GM12878 (cell line): ENCODE data around the gene DCDC1. TPM values are rescaled to one million over a fixed set of nuclear protein-coding genes. Genes with fewer than 3 reads are reported as not detected.

Source experiments
- ATAC-seq: fragments of 200-7000 bp; cut with Tn5 transposase; 3 replicates; pipeline ENCODE4 v1.9.1; 2020; ENCODE audit warnings: mild to moderate bottlenecking, moderate library complexity
- BruUV-seq: library from RNA; stranded (reverse); fragments of 400-500 nt; replicated peaks from 2 replicates; lab custom pipeline; 2021; lab: Mats Ljungman, UMichigan
- CTCF ChIA-PET: fragments of 300-600 bp; sonication (Branson Sonifier 250); formaldehyde crosslinking; extraction: SDS; loops from one replicate; lab custom pipeline; 2021; ENCODE audit warnings: inconsistent platforms; lab: Yijun Ruan, JAX
- POLR2A ChIA-PET: fragments of 350-600 bp; formaldehyde crosslinking; extraction: SDS; loops from one replicate; lab custom pipeline; 2021; ENCODE audit warnings: inconsistent platforms; lab: Charles Lee
- RAD21 ChIA-PET: fragments of 300-600 bp; sonication (Branson Sonifier 250); formaldehyde crosslinking; loops from one replicate; lab custom pipeline; 2023; ENCODE audit warnings: antibody characterized with exemption; ENCODE audit not compliant: unreplicated experiment; lab: Charles Lee
- SMC1A ChIA-PET: fragments of 300-600 bp; sonication (Branson Sonifier 250); formaldehyde crosslinking; loops from one replicate; lab custom pipeline; 2023; ENCODE audit not compliant: unreplicated experiment, uncharacterized antibody; lab: Charles Lee
- DNase-seq: peaks from one replicate; pipeline ENCODE4 v3.0.0-alpha.2; 2011; ENCODE audit warnings: low read depth, low spot score
- FAIRE-seq: peaks from 3 replicates; lab custom pipeline; 2011; peaks lifted over from hg19 to GRCh38; lab: Jason Lieb, UNC
- H2AFZ ChIP-seq: 2 replicates; pipeline ENCODE4 v1.6.0; 2011; ENCODE audit warnings: low read depth, low read length, control low read depth; ENCODE audit not compliant: control insufficient read depth
- H3K27ac ChIP-seq: 2 replicates; pipeline ENCODE4 v1.5.1; 2011; ENCODE audit warnings: control low read depth; ENCODE audit not compliant: control insufficient read depth, insufficient read depth
- H3K27me3 ChIP-seq, 2 experiments: replicated peaks in 1 of 2; 2 replicates each; pipeline versions ENCODE4 v1.6.0 to v1.6.1; 2011; ENCODE audit warnings: low read length in 1 of 2; ENCODE audit not compliant: control insufficient read depth in 2 of 2, insufficient read depth in 2 of 2
- H3K36me3 ChIP-seq, 2 experiments: 2 replicates each; pipeline ENCODE4 v1.5.1; 2011; ENCODE audit warnings: low read length in 1 of 2; ENCODE audit not compliant: control insufficient read depth in 2 of 2, insufficient read depth in 2 of 2
- H3K4me1 ChIP-seq: 2 replicates; pipeline ENCODE4 v1.6.1; 2011; ENCODE audit warnings: mild to moderate bottlenecking, low read length, moderate library complexity, mixed read lengths; ENCODE audit not compliant: control insufficient read depth, insufficient read depth
- H3K4me2 ChIP-seq: 2 replicates; pipeline ENCODE4 v1.6.0; 2011; ENCODE audit warnings: control low read depth; ENCODE audit not compliant: control insufficient read depth, insufficient read depth
- H3K4me3 ChIP-seq: fragments of 200-600 bp; sonication (generic); 2 replicates; pipeline ENCODE4 v1.5.1; 2016
- H3K79me2 ChIP-seq: 2 replicates; pipeline ENCODE4 v1.6.0; 2011; ENCODE audit warnings: low read length; ENCODE audit not compliant: control insufficient read depth, insufficient read depth
- H3K9ac ChIP-seq: 2 replicates; pipeline ENCODE4 v1.8.0; 2011; ENCODE audit warnings: low read length, control low read depth, mixed read lengths; ENCODE audit not compliant: control insufficient read depth, insufficient read depth
- H3K9me3 ChIP-seq: replicated peaks from 3 replicates; pipeline ENCODE4 v1.5.1; 2011; ENCODE audit warnings: mild to moderate bottlenecking, low read length; ENCODE audit not compliant: control insufficient read depth, insufficient read depth
- H4K20me1 ChIP-seq: 2 replicates; pipeline ENCODE4 v1.6.0; 2011; ENCODE audit not compliant: control insufficient read depth, insufficient read depth
- ASH2L ChIP-seq: fragments of 300-600, 200-600 bp; sonication (generic); IDR thresholded peaks from 2 replicates; pipeline ENCODE4 v1.6.1; 2017; ENCODE audit warnings: low read depth, mild to moderate bottlenecking, borderline replicate concordance
- BCL11A ChIP-seq: IDR thresholded peaks from 2 replicates; pipeline ENCODE4 v1.6.1; 2011; ENCODE audit warnings: low read depth, low read length
- BHLHE40 ChIP-seq, 2 experiments: fragments of 450-650 bp in 1 of 2; IDR thresholded peaks; 2 replicates each; pipeline ENCODE4 v1.6.1; 2011 to 2017; ENCODE audit warnings: low read depth in 2 of 2, borderline replicate concordance in 1 of 2, improper control_type of control experiment in 1 of 2, low read length in 1 of 2, mild to moderate bottlenecking in 1 of 2
- CREM ChIP-seq: IDR thresholded peaks from 2 replicates; pipeline ENCODE4 v1.6.1; 2014; ENCODE audit warnings: antibody characterized with exemption, low read depth
- HSF1 ChIP-seq: fragments of 150-350 bp; IDR thresholded peaks from 2 replicates; pipeline ENCODE4 v1.6.1; 2014; ENCODE audit warnings: mild to moderate bottlenecking, low read depth, low read length
- MXI1 ChIP-seq: fragments of 150-350 bp; IDR thresholded peaks from 2 replicates; pipeline ENCODE4 v1.6.1; 2011; ENCODE audit warnings: low read depth, mild to moderate bottlenecking, inconsistent platforms, low read length, improper control_type of control experiment
- POLR2AphosphoS2 ChIP-seq: IDR thresholded peaks from 2 replicates; pipeline ENCODE4 v1.6.1; 2011; ENCODE audit warnings: low read depth, mild to moderate bottlenecking, low read length, improper control_type of control experiment, moderate library complexity
- SREBF2 ChIP-seq: IDR thresholded peaks from 2 replicates; pipeline ENCODE4 v1.6.1; 2012; ENCODE audit warnings: mild to moderate bottlenecking, low read length
- SRF ChIP-seq, 2 experiments: IDR thresholded peaks; 2 replicates each; pipeline ENCODE4 v1.6.1; 2011; ENCODE audit warnings: low read depth in 2 of 2, low read length in 2 of 2, mild to moderate bottlenecking in 1 of 2, moderate library complexity in 1 of 2
- TAF1 ChIP-seq: IDR thresholded peaks from 2 replicates; pipeline ENCODE4 v1.6.1; 2011; ENCODE audit warnings: mild to moderate bottlenecking, low read depth, low read length, borderline replicate concordance
- YBX1 ChIP-seq: fragments of 450-650 bp; IDR thresholded peaks from 2 replicates; pipeline ENCODE4 v1.6.1; 2016; ENCODE audit warnings: antibody characterized with exemption
- ZNF274 ChIP-seq: IDR thresholded peaks from one replicate; pipeline ENCODE4 v1.8.0; 2011; ENCODE audit not compliant: insufficient read length, insufficient read depth
- WGBS: methylation state at CpG from one replicate; pipeline ENCODE4 v1.1.6; 2016; ENCODE audit warnings: low lambda C conversion rate; ENCODE audit not compliant: insufficient replicate concordance, insufficient coverage; ENCODE audit errors: missing lambda C conversion rate; 5-methylcytosine and 5-hydroxymethylcytosine counted together
- in situ Hi-C: fragments of 300-500 bp; cut with MboI; formaldehyde crosslinking; loops from 9 replicates; pipeline ENCODE4 v1.14.3; 2018; ENCODE audit warnings: mixed read lengths
- intact Hi-C: fragments of 100-400 bp; cut with micrococcal nuclease; formaldehyde crosslinking; loops from one replicate; pipeline ENCODE4 v1.14.2; 2022; ENCODE audit not compliant: unreplicated experiment
- polyA plus RNA-seq, 11 experiments: library from polyadenylated mRNA; depleted of rRNA in 4 of 11; unstranded in 6 of 11; stranded (reverse) in 5 of 11; fragments of >200 nt; fragmentation: Nextera tagmentation in 4 of 11; fragmentation: Illumina TruSeq in 1 of 11; extraction: Ambion mirVana in 4 of 11; extraction: Trizol in 1 of 11; gene quantifications; 1 replicate in 1 of 11; 2 replicates in 10 of 11; pipeline versions ENCODE4 v1.2.1 to v1.2.3, GENCODE V29; 2011 to 2016; ENCODE audit warnings: inconsistent platforms in 2 of 11, missing spikeins in 2 of 11, low read depth in 1 of 11
- total RNA-seq, 4 experiments: library from RNA; depleted of rRNA in 3 of 4; stranded (reverse); fragments of >200 nt in 3 of 4; fragmentation: Illumina TruSeq in 1 of 4; extraction: Trizol in 1 of 4; gene quantifications; 2 replicates each; pipeline versions ENCODE4 v1.2.1 to v1.2.3, GENCODE V29; 2013 to 2021
- TF ChIP-seq, protein P1 (sequence below): fragments of 450-650 bp; IDR thresholded peaks from 2 replicates; pipeline ENCODE4 v1.6.1; 2016; ENCODE audit warnings: mild to moderate bottlenecking, moderate library complexity, borderline replicate concordance

The DCDC1 gene
- total and polyA plus RNA-seq, 10 of the 15 experiments (the other 5 are each of a cell fraction or from before 2014, with no cell fraction given): not detected

GRCh38 chr11:30863209-30863608 is 506.3 kb downstream of the DCDC1 start:
- in situ Hi-C loops: no loop called here
- ATAC-seq: no peak
- CTCF ChIA-PET: no interaction called here
- Histone ChIP-seq H3K36me3 (no peaks in the 10 kb centered on the region), H3K4me1 (no peaks in the 10 kb centered on the region), H3K4me2 (no peak overlapping the region), H2AFZ (no peak overlapping the region), H3K9ac (no peak overlapping the region), H3K27ac (no peak overlapping the region), H3K9me3 (no peaks in the 10 kb centered on the region), H3K27me3 (no peaks in the 10 kb centered on the region), H4K20me1 (no peaks in the 10 kb centered on the region), H3K4me3 (no peak overlapping the region), H3K79me2 (no peaks in the 10 kb centered on the region)
- DNase-seq: no peak
- TF ChIP-seq SREBF2: no peak
- TF ChIP-seq BHLHE40 (IDR thresholded peaks at IDR 0.05; ENCODE audit: borderline replicate concordance in 1 of 2, low read depth in 2 of 2, low read length in 1 of 2): no peak
- no peak for TF ChIP-seq YBX1
- no peak for TF ChIP-seq SRF (IDR thresholded peaks at IDR 0.05; ENCODE audit: low read depth in 2 of 2, low read length in 2 of 2)
- no peak for TF ChIP-seq CREM
- TF ChIP-seq BCL11A: no peak
- no peak for TF ChIP-seq ASH2L
- TF ChIP-seq, protein P1, sequence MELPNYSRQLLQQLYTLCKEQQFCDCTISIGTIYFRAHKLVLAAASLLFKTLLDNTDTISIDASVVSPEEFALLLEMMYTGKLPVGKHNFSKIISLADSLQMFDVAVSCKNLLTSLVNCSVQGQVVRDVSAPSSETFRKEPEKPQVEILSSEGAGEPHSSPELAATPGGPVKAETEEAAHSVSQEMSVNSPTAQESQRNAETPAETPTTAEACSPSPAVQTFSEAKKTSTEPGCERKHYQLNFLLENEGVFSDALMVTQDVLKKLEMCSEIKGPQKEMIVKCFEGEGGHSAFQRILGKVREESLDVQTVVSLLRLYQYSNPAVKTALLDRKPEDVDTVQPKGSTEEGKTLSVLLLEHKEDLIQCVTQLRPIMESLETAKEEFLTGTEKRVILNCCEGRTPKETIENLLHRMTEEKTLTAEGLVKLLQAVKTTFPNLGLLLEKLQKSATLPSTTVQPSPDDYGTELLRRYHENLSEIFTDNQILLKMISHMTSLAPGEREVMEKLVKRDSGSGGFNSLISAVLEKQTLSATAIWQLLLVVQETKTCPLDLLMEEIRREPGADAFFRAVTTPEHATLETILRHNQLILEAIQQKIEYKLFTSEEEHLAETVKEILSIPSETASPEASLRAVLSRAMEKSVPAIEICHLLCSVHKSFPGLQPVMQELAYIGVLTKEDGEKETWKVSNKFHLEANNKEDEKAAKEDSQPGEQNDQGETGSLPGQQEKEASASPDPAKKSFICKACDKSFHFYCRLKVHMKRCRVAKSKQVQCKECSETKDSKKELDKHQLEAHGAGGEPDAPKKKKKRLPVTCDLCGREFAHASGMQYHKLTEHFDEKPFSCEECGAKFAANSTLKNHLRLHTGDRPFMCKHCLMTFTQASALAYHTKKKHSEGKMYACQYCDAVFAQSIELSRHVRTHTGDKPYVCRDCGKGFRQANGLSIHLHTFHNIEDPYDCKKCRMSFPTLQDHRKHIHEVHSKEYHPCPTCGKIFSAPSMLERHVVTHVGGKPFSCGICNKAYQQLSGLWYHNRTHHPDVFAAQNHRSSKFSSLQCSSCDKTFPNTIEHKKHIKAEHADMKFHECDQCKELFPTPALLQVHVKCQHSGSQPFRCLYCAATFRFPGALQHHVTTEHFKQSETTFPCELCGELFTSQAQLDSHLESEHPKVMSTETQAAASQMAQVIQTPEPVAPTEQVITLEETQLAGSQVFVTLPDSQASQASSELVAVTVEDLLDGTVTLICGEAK: no peak
- no peak for TF ChIP-seq TAF1
- no peak for TF ChIP-seq HSF1
- no peak for TF ChIP-seq MXI1
- no peak for TF ChIP-seq ZNF274
- TF ChIP-seq POLR2AphosphoS2: no peak
- intact Hi-C loops: no loop called here
- POLR2A ChIA-PET: no interaction called here
- 13% methylated on average over 2 of the region's 2 CpGs for WGBS
- RAD21 ChIA-PET: no interaction called here
- no peak for FAIRE-seq
- BruUV-seq: no TSS peak
- SMC1A ChIA-PET: interaction anchor here (1.2 kb wide), 1 partner anchor 10 kb away, joined by 6 read pairs; no protein-coding TSS in a partner anchor
